ENCODE data around the gene OR10Z1.

DNA sequence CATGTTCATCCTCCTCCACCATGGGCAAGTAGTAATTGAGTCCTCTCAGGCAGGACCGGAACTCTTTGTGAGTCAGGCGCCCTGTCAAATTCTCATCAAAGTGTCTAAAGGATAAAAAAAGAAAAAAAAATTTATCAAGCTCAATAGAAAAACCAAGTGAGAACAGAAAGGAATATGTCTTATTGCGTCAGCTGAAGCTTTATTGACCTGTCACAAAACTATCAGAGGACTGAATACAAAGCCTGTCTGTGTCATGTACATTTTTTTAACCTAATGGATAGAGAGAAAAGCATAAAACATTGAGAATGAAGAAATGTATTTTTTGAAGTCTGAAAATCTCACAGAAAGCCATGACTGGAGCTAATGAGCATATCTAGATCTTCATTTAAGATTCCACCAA lies 8.7 kb downstream of the OR10Z1 start:
- no peak for TF ChIP-seq HOXB13 (CRISPR knock-in tag; IDR thresholded peaks at IDR 0.05; ENCODE audit: low read depth)
- TF ChIP-seq CBX8 (IDR thresholded peaks at IDR 0.05), result no peak
- no peak for TF ChIP-seq RAD21 (conservative IDR thresholded peaks at IDR 0.05 in 1 of 2, IDR thresholded peaks at IDR 0.05 in 1 of 2)
- TF ChIP-seq, protein P1, sequence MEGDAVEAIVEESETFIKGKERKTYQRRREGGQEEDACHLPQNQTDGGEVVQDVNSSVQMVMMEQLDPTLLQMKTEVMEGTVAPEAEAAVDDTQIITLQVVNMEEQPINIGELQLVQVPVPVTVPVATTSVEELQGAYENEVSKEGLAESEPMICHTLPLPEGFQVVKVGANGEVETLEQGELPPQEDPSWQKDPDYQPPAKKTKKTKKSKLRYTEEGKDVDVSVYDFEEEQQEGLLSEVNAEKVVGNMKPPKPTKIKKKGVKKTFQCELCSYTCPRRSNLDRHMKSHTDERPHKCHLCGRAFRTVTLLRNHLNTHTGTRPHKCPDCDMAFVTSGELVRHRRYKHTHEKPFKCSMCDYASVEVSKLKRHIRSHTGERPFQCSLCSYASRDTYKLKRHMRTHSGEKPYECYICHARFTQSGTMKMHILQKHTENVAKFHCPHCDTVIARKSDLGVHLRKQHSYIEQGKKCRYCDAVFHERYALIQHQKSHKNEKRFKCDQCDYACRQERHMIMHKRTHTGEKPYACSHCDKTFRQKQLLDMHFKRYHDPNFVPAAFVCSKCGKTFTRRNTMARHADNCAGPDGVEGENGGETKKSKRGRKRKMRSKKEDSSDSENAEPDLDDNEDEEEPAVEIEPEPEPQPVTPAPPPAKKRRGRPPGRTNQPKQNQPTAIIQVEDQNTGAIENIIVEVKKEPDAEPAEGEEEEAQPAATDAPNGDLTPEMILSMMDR (IDR thresholded peaks at IDR 0.05), result no peak
- TF ChIP-seq SREBF2 (IDR thresholded peaks at IDR 0.05), result no peak
- no peak for TF ChIP-seq RCOR1 (IDR thresholded peaks at IDR 0.05; ENCODE audit: low read depth, low read length)
- TF ChIP-seq NPAS2 (CRISPR knock-in tag; IDR thresholded peaks at IDR 0.05; ENCODE audit: borderline replicate concordance), result no peak
- no peak for TF ChIP-seq KDM5A (IDR thresholded peaks at IDR 0.05)
- TF ChIP-seq POLR2AphosphoS2 (conservative IDR thresholded peaks at IDR 0.05; ENCODE audit: low read length), result no peak
- TF ChIP-seq, protein P2, sequence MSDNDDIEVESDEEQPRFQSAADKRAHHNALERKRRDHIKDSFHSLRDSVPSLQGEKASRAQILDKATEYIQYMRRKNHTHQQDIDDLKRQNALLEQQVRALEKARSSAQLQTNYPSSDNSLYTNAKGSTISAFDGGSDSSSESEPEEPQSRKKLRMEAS (IDR thresholded peaks at IDR 0.05), result no peak
- TF ChIP-seq RFX5 (IDR thresholded peaks at IDR 0.05), result no peak
- TF ChIP-seq, protein P3, sequence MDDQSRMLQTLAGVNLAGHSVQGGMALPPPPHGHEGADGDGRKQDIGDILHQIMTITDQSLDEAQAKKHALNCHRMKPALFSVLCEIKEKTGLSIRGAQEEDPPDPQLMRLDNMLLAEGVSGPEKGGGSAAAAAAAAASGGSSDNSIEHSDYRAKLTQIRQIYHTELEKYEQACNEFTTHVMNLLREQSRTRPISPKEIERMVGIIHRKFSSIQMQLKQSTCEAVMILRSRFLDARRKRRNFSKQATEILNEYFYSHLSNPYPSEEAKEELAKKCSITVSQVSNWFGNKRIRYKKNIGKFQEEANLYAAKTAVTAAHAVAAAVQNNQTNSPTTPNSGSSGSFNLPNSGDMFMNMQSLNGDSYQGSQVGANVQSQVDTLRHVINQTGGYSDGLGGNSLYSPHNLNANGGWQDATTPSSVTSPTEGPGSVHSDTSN (IDR thresholded peaks at IDR 0.05), result no peak
- TF ChIP-seq, protein P4, sequence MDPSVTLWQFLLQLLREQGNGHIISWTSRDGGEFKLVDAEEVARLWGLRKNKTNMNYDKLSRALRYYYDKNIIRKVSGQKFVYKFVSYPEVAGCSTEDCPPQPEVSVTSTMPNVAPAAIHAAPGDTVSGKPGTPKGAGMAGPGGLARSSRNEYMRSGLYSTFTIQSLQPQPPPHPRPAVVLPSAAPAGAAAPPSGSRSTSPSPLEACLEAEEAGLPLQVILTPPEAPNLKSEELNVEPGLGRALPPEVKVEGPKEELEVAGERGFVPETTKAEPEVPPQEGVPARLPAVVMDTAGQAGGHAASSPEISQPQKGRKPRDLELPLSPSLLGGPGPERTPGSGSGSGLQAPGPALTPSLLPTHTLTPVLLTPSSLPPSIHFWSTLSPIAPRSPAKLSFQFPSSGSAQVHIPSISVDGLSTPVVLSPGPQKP (IDR thresholded peaks at IDR 0.05; ENCODE audit: low read depth, low read length), result no peak
